NCI-H460 (cell line): Measurements from ENCODE around the gene LILRB5. TPM values are rescaled to one million over a fixed set of nuclear protein-coding genes. Genes with fewer than 3 reads are reported as not detected.
A peak's percentile ranks its signal among the peaks of the same experiment; 100 is the strongest.
"Not testable (repeated sequence)": the region's sequence is repeated elsewhere in the genome, so short reads cannot be mapped to it uniquely, and the experiment has no call there.

Experiments
- DNase-seq: peaks from one replicate; pipeline ENCODE4 v3.0.0-alpha.2; 2016; ENCODE audit warnings: low read depth; ENCODE audit errors: extremely low read depth
- total RNA-seq: library from RNA; depleted of rRNA; stranded (reverse); fragments of >200 nt; shearing (Covaris generic); gene quantifications from 2 replicates; pipeline ENCODE4 v1.2.3, GENCODE V29; 2014

Gene LILRB5
- total RNA-seq, 1 experiment from 2014 or later = not detected

- not testable (repeated sequence) for DNase-seq
These were observed 39.4 kb downstream of the LILRB5 start for GRCh38 chr19:54217517-54218247.

GRCh38 chr19:54216869-54217268, 40.2 kb downstream of the LILRB5 start:
- no peak for DNase-seq

GRCh38 chr19:54214734-54215133, 42.3 kb downstream of the LILRB5 start:
- DNase-seq = not testable (repeated sequence)

GRCh38 chr19:54214217-54214616, 42.9 kb downstream of the LILRB5 start:
- not testable (repeated sequence) for DNase-seq

GRCh38 chr19:54211235-54211634, 45.8 kb downstream of the LILRB5 start:
- DNase-seq = no peak

GRCh38 chr19:54209811-54210494, 47.1 kb downstream of the LILRB5 start:
- peak; percentile 74 for DNase-seq

GRCh38 chr19:54209058-54209810, 47.8 kb downstream of the LILRB5 start:
- no peak for DNase-seq

- DNase-seq = no peak
These were observed 48.4 kb downstream of the LILRB5 start for GRCh38 chr19:54208784-54209057.

GRCh38 chr19:54207983-54208783, 48.9 kb downstream of the LILRB5 start:
- DNase-seq = no peak

- no peak for DNase-seq
These were observed 49.4 kb downstream of the LILRB5 start for GRCh38 chr19:54207676-54207982.

GRCh38 chr19:54207193-54207592, 49.9 kb downstream of the LILRB5 start:
- DNase-seq = not testable (repeated sequence)

GRCh38 chr19:54206831-54207177, 50.3 kb downstream of the LILRB5 start:
- DNase-seq = no peak

GRCh38 chr19:54206030-54206830, 50.8 kb downstream of the LILRB5 start:
- no peak for DNase-seq

- DNase-seq = no peak
These were observed 52.2 kb downstream of the LILRB5 start for GRCh38 chr19:54204767-54205468.

- no peak for DNase-seq
These were observed 53.9 kb downstream of the LILRB5 start for GRCh38 chr19:54203151-54203611.

GRCh38 chr19:54201980-54202379, 55.1 kb downstream of the LILRB5 start:
- DNase-seq = no peak

- no peak for DNase-seq
These were observed 55.8 kb downstream of the LILRB5 start for GRCh38 chr19:54201172-54201701.
